Stomach (tissue), 9 donors: ENCODE measurements around the gene ELP1. TPM values are rescaled to one million over a fixed set of nuclear protein-coding genes. Genes with fewer than 3 reads are reported as not detected.

Experiments
- DNase-seq, 2 donors: peaks; one replicate each; pipeline versions ENCODE4 v3.0.0 to v3.0.0-alpha.2; 2013 to 2019
- H3K27ac ChIP-seq, 5 donors: fragments of 200-600 bp in 4 of 5; sonication (generic) in 4 of 5; one replicate each; pipeline ENCODE4 v1.5.1; 2013 to 2019; ENCODE audit warnings: mild to moderate bottlenecking in 1 of 5, moderate library complexity in 1 of 5
- H3K27me3 ChIP-seq, 3 donors: fragments of 200-600 bp; sonication (generic); one replicate each; pipeline ENCODE4 v1.5.1; 2017 to 2019; ENCODE audit warnings: mixed run types in 1 of 3
- H3K36me3 ChIP-seq, 4 donors: fragments of 200-600 bp; sonication (generic); 1 replicate in 3 of 4; 2 replicates in 1 of 4; pipeline ENCODE4 v1.5.1; 2016 to 2019
- H3K4me1 ChIP-seq, 4 donors: fragments of 200-600 bp; sonication (generic); one replicate each; pipeline ENCODE4 v1.5.1; 2016 to 2019
- H3K4me3 ChIP-seq, 4 donors: fragments of 200-600 bp; sonication (generic) in 3 of 4; one replicate each; pipeline ENCODE4 v1.5.1; 2016 to 2019; ENCODE audit warnings: mild to moderate bottlenecking in 1 of 4
- H3K9me3 ChIP-seq, 4 donors: fragments of 200-600 bp; sonication (generic); one replicate each; pipeline ENCODE4 v1.5.1; 2016 to 2019
- EP300 ChIP-seq: sonication (generic); formaldehyde crosslinking; IDR thresholded peaks from one replicate; pipeline ENCODE4 v1.6.1; 2017; ENCODE audit warnings: antibody characterized with exemption
- POLR2A ChIP-seq, 4 donors: fragments of 450-650 bp; IDR thresholded peaks; one replicate each; pipeline ENCODE4 v1.6.1; 2016; ENCODE audit warnings: antibody characterized with exemption in 4 of 4, control low read depth in 2 of 4, mild to moderate bottlenecking in 1 of 4, moderate library complexity in 1 of 4
- POLR2AphosphoS5 ChIP-seq, 3 donors: sonication (generic); formaldehyde crosslinking; IDR thresholded peaks; one replicate each; pipeline ENCODE4 v1.6.1; 2016; ENCODE audit warnings: antibody characterized with exemption in 3 of 3
- WGBS, 5 donors: extraction: QIAGEN DNeasy Blood & Tissue Kit in 3 of 5; methylation state at CpG; one replicate each; pipeline versions ENCODE4 v1.1.5 to v1.1.7; 2013 to 2018; 5-methylcytosine and 5-hydroxymethylcytosine counted together
- intact Hi-C: fragments of 100-400 bp; cut with DNase I; formaldehyde crosslinking; loops from one replicate; pipeline ENCODE4 v1.15.1; 2023; ENCODE audit warnings: low total_unique reads
- polyA plus RNA-seq, 3 donors: library from polyadenylated mRNA; stranded (reverse); fragments of 200-250 nt; gene quantifications; one replicate each; pipeline ENCODE4 v1.2.3, GENCODE V29; 2013
- total RNA-seq, 5 donors: library from RNA; depleted of rRNA; stranded (reverse); fragments of >200 nt; gene quantifications; one replicate each; pipeline versions ENCODE4 v1.1.0 to v1.2.3, GENCODE V29; 2014 to 2016
- TF ChIP-seq, protein P1 (sequence below), 7 experiments: fragments of 450-650 bp in 4 of 7; fragments of 200-600 bp in 3 of 7; sonication (generic) in 3 of 7; IDR thresholded peaks; one replicate each; pipeline ENCODE4 v1.5.1; 2016 to 2019; ENCODE audit warnings: antibody characterized with exemption in 7 of 7, control low read depth in 2 of 7, mild to moderate bottlenecking in 1 of 7
- donor health status: healthy with polysubstance abuse.
- donor health status: Bipolar disorder and iron deficiency.
- donor health status: healthy.

ELP1 gene
- total and polyA plus RNA-seq, 8 donors: 6.0 to 47.3 (median 19.0) TPM

- no peaks in the 10 kb centered on the region for H3K9me3 ChIP-seq
- H3K36me3 ChIP-seq: peaks cover 45 to 100% (median 98%) of the 10 kb centered on the region in 4 donors
- H3K4me1 ChIP-seq: no peaks in the 10 kb centered on the region
- no peak overlapping the region for H3K27ac ChIP-seq
- intact Hi-C loops: no loop called here
- no peaks in the 10 kb centered on the region for H3K27me3 ChIP-seq
- TF ChIP-seq EP300 (no peak), POLR2A (IDR thresholded peaks at IDR 0.05) (no peak), POLR2AphosphoS5 (IDR thresholded peaks at IDR 0.05) (no peak)
- TF ChIP-seq, protein P1, sequence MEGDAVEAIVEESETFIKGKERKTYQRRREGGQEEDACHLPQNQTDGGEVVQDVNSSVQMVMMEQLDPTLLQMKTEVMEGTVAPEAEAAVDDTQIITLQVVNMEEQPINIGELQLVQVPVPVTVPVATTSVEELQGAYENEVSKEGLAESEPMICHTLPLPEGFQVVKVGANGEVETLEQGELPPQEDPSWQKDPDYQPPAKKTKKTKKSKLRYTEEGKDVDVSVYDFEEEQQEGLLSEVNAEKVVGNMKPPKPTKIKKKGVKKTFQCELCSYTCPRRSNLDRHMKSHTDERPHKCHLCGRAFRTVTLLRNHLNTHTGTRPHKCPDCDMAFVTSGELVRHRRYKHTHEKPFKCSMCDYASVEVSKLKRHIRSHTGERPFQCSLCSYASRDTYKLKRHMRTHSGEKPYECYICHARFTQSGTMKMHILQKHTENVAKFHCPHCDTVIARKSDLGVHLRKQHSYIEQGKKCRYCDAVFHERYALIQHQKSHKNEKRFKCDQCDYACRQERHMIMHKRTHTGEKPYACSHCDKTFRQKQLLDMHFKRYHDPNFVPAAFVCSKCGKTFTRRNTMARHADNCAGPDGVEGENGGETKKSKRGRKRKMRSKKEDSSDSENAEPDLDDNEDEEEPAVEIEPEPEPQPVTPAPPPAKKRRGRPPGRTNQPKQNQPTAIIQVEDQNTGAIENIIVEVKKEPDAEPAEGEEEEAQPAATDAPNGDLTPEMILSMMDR (IDR thresholded peaks at IDR 0.05): no peak
- WGBS, 5 donors: 28 to 38% (median 33%) methylated on average over 1 of the region's 1 CpG
- peak in 1 of 2 donors; percentile 31 for DNase-seq
- no peak overlapping the region for H3K4me3 ChIP-seq
These were observed 22.1 kb downstream of the ELP1 start for GRCh38 chr9:108911820-108912219.

DNA sequence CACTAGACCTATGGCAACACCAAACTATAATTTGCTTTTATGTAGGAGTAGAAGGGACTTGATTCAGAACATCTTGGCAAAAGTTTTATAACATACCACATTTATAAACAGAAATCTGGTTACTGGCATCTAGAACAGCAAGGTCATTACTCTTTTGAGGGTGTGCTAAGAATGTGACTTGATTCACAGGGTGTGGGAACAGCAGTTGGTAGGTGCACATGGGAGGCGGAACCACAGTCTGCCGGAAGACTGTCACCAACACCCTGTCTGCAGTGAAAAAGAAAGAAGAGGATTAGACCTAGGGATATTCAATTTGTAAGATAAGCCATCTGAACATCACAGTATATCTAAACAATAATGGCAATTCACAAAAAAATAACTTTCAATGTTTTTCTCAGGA is 23.0 kb downstream of the ELP1 start:
- TF ChIP-seq POLR2AphosphoS5 (IDR thresholded peaks at IDR 0.05): no peak
- TF ChIP-seq, protein P1 (IDR thresholded peaks at IDR 0.05): no peak
- TF ChIP-seq EP300: no peak
- no peak for TF ChIP-seq POLR2A (IDR thresholded peaks at IDR 0.05)
- no peak overlapping the region for H3K4me3 ChIP-seq
- DNase-seq: no peak
- no peak overlapping the region for H3K27ac ChIP-seq
- H3K27me3 ChIP-seq: no peaks in the 10 kb centered on the region
- WGBS, 5 donors: 91 to 100% (median 97%) methylated on average over 2 of the region's 2 CpGs
- H3K36me3 ChIP-seq: peaks cover 48 to 100% (median 98%) of the 10 kb centered on the region in 4 donors
- no peaks in the 10 kb centered on the region for H3K9me3 ChIP-seq
- H3K4me1 ChIP-seq: no peaks in the 10 kb centered on the region
- intact Hi-C loops: no loop called here

DNA sequence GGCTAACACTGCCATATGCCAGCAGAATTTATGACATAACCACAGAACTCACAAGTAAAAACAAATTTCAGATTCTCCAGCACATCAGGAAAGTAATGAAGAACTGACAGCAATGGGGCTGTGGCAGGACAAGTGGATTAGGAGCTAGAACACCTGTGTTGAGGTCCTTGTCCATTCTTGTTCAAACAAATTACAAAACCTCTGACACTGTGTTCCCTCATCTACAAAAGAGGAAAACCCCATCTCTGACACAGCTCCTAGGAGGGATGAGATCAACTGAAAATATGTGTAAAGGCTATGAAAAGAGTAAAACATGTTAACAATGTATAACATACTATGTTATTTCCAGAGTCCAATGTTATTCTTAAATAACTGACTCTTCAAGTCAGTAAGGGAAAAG is 23.5 kb downstream of the ELP1 start:
- H3K36me3 ChIP-seq: peaks cover 45 to 100% (median 98%) of the 10 kb centered on the region in 4 donors
- no peaks in the 10 kb centered on the region for H3K27me3 ChIP-seq
- no peak overlapping the region for H3K4me3 ChIP-seq
- TF ChIP-seq, protein P1 (IDR thresholded peaks at IDR 0.05): no peak
- TF ChIP-seq POLR2AphosphoS5 (IDR thresholded peaks at IDR 0.05) (no peak), POLR2A (IDR thresholded peaks at IDR 0.05) (no peak), EP300 (no peak)
- no peaks in the 10 kb centered on the region for H3K9me3 ChIP-seq
- no peak for DNase-seq
- H3K27ac ChIP-seq: no peak overlapping the region
- no peaks in the 10 kb centered on the region for H3K4me1 ChIP-seq
- intact Hi-C loops: no loop called here

GRCh38 chr9:108905494-108905893 is 28.4 kb downstream of the ELP1 start:
- no peak for DNase-seq
- Histone ChIP-seq H3K27ac (no peak overlapping the region), H3K36me3 (peaks cover 46 to 100% (median 99%) of the 10 kb centered on the region in 4 donors), H3K27me3 (no peaks in the 10 kb centered on the region), H3K9me3 (no peaks in the 10 kb centered on the region), H3K4me1 (no peaks in the 10 kb centered on the region), H3K4me3 (no peak overlapping the region)
- intact Hi-C loops: no loop called here
- WGBS, 5 donors: 42 to 69% (median 59%) methylated on average over 2 of the region's 2 CpGs
- TF ChIP-seq, protein P1 (IDR thresholded peaks at IDR 0.05): no peak
- TF ChIP-seq EP300 (no peak), POLR2A (IDR thresholded peaks at IDR 0.05) (no peak), POLR2AphosphoS5 (IDR thresholded peaks at IDR 0.05) (no peak)
